Measurements from ENCODE around the gene SMAP1. TPM values are rescaled to one million over a fixed set of nuclear protein-coding genes. Genes with fewer than 3 reads are reported as not detected.

SMAP1 gene
- total and polyA plus RNA-seq, 5 donors from 2014 or later, result 17.5 to 35.2 (median 28.3) TPM

DNA sequence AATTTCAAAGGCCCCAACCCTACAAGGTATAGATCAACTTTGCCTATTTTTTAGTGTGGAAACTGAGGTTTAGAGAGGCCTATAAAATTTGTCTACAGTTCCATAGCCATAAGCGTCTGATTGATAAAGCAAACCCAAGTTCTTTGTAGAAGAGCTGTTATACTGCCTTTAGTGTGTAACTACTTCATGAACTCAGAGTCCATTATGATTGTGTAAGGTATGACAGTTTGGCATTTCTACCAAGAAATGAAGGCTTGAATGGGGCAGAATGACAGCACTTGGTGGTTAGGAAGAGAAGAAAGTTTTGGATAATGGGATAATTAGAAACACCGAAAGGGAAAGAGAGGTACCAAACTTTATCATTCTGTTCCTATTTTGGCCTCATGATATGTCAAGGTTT is 38.1 kb downstream of the SMAP1 start:
- Histone ChIP-seq H3K4me3 (ENCODE audit: low read depth, low read length) (no peak overlapping the region), H3K36me3 (ENCODE audit: control insufficient read depth, insufficient read depth, low read length) (peaks cover under 1% of the 10 kb centered on the region), H3K4me1 (ENCODE audit: control insufficient read depth, insufficient read depth, low read length, poor library complexity, severe bottlenecking) (peaks cover 14% of the 10 kb centered on the region), H3K9me3 (ENCODE audit: control insufficient read depth in 2 of 2, low read length in 2 of 2) (no peaks in the 10 kb centered on the region), H3K27ac (ENCODE audit: insufficient read depth, low read length, poor library complexity, severe bottlenecking) (no peak overlapping the region), H3K27me3 (ENCODE audit: control insufficient read depth, insufficient read depth, low read length) (no peaks in the 10 kb centered on the region)
- no peak for ATAC-seq (ENCODE audit: low read depth in 2 of 2)
- H3K4me1 Mint-ChIP-seq, result peaks cover 48 to 78% (median 55%) of the 10 kb centered on the region in 4 donors
- peak overlapping the region in 1 of 3 donors; percentile 67 for H3K27ac Mint-ChIP-seq
- H3K36me3 Mint-ChIP-seq, result peaks cover 12% of the 10 kb centered on the region
- no peak overlapping the region for H3K4me3 Mint-ChIP-seq
- no peak for DNase-seq
- no peaks in the 10 kb centered on the region for H3K27me3 Mint-ChIP-seq
- no peaks in the 10 kb centered on the region for H3K9me3 Mint-ChIP-seq

DNA sequence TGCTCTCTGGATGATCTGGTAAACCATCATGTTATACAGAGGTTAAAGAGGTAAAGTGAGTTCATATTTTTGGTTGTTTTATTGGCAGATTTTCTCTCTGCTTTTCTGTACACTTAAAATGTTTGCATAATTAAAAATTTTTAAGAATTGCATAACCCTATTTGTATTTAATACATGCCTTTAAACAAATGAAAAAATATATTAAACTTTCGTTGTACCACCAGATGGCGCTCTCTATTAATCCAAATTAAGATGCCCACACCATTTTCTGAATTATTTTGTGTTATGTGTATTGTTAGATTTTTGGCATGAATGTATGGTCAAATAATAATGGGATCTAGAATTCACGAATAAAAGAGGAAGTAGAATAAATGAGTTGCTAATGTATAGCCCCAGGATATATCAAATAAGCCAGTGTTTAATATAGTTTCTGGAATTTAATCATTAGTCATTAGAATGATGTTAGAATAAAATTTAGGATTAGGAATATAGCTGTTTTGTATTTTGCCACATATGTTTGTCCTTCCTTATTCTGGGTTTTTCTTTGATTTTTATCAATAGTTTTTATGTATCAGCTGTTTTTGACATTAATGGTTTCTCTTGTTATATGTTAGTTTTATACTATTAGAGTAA is 38.9 kb downstream of the SMAP1 start:
- no peaks in the 10 kb centered on the region for H3K36me3 ChIP-seq (ENCODE audit: control insufficient read depth, insufficient read depth, low read length)
- H3K4me3 ChIP-seq (ENCODE audit: low read depth, low read length), result no peak overlapping the region
- peaks cover 46 to 75% (median 53%) of the 10 kb centered on the region in 4 donors for H3K4me1 Mint-ChIP-seq
- no peaks in the 10 kb centered on the region for H3K9me3 Mint-ChIP-seq
- H3K27ac ChIP-seq (ENCODE audit: insufficient read depth, low read length, poor library complexity, severe bottlenecking), result no peak overlapping the region
- H3K9me3 ChIP-seq (ENCODE audit: control insufficient read depth in 2 of 2, low read length in 2 of 2), result no peaks in the 10 kb centered on the region
- no peaks in the 10 kb centered on the region for H3K27me3 Mint-ChIP-seq
- peaks cover 9% of the 10 kb centered on the region for H3K36me3 Mint-ChIP-seq
- no peaks in the 10 kb centered on the region for H3K27me3 ChIP-seq (ENCODE audit: control insufficient read depth, insufficient read depth, low read length)
- H3K27ac Mint-ChIP-seq, result no peak overlapping the region
- H3K4me1 ChIP-seq (ENCODE audit: control insufficient read depth, insufficient read depth, low read length, poor library complexity, severe bottlenecking), result peaks cover 11% of the 10 kb centered on the region
- H3K4me3 Mint-ChIP-seq, result no peak overlapping the region
- DNase-seq, result peak in 2 of 3 donors; percentile 55 to 64
- ATAC-seq (ENCODE audit: low read depth in 2 of 2), result no peak

DNA sequence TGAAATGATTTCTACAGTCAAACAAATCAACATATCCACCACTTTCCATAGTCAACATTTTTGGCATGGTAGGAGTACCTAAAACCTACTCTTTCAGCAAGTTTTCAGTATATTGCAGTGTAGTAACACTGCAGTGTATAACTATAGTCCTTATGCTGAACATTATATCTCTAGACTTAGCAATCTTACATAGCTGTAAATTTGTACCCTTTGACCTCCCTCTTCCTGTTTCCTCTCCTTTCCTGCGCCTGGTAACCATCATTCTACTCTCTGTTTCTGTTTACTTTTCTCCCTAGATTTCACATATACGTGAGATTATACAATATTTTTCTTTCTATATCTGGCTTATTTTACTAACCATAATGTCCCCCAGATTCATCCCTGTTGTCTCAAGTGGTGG is 40.2 kb downstream of the SMAP1 start:
- peaks cover 44 to 73% (median 53%) of the 10 kb centered on the region in 4 donors for H3K4me1 Mint-ChIP-seq
- no peaks in the 10 kb centered on the region for H3K9me3 ChIP-seq (ENCODE audit: control insufficient read depth in 2 of 2, low read length in 2 of 2)
- H3K4me3 ChIP-seq (ENCODE audit: low read depth, low read length), result peak overlapping the region; percentile 42
- peak overlapping the region; percentile 17 to 66 (median 57) for H3K27ac Mint-ChIP-seq
- H3K36me3 Mint-ChIP-seq, result peaks cover 5% of the 10 kb centered on the region
- peaks cover 7% of the 10 kb centered on the region for H3K4me1 ChIP-seq (ENCODE audit: control insufficient read depth, insufficient read depth, low read length, poor library complexity, severe bottlenecking)
- no peak overlapping the region for H3K27ac ChIP-seq (ENCODE audit: insufficient read depth, low read length, poor library complexity, severe bottlenecking)
- DNase-seq, result no peak
- no peak for ATAC-seq (ENCODE audit: low read depth in 2 of 2)
- H3K36me3 ChIP-seq (ENCODE audit: control insufficient read depth, insufficient read depth, low read length), result no peaks in the 10 kb centered on the region
- H3K9me3 Mint-ChIP-seq, result no peaks in the 10 kb centered on the region
- H3K27me3 ChIP-seq (ENCODE audit: control insufficient read depth, insufficient read depth, low read length), result no peaks in the 10 kb centered on the region
- H3K4me3 Mint-ChIP-seq, result peak overlapping the region in 1 of 4 donors; percentile 59
- no peaks in the 10 kb centered on the region for H3K27me3 Mint-ChIP-seq

DNA sequence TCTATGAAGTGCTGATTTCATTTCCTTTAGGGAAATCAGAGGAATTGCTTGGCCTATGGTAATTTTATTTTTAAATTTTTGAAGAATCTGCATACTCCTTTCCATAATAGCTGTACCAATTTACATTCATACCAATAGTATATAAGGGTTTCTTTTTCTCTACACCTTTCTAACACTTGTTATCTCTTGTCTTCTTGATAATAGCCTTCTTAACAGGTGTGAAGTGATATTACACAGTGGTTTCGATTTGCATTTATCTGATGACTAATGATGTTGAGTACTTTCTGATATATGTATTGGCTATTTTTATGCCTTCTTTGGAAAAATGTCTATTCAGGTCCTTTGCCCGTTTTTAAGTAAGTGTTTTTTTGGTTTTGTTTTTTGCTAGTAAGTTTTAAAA is 40.8 kb downstream of the SMAP1 start:
- Histone ChIP-seq H3K27ac (ENCODE audit: insufficient read depth, low read length, poor library complexity, severe bottlenecking) (no peak overlapping the region), H3K27me3 (ENCODE audit: control insufficient read depth, insufficient read depth, low read length) (no peaks in the 10 kb centered on the region), H3K36me3 (ENCODE audit: control insufficient read depth, insufficient read depth, low read length) (no peaks in the 10 kb centered on the region), H3K4me3 (ENCODE audit: low read depth, low read length) (peak overlapping the region; percentile 34), H3K9me3 (ENCODE audit: control insufficient read depth in 2 of 2, low read length in 2 of 2) (no peaks in the 10 kb centered on the region), H3K4me1 (ENCODE audit: control insufficient read depth, insufficient read depth, low read length, poor library complexity, severe bottlenecking) (peaks cover 7% of the 10 kb centered on the region)
- Mint-ChIP-seq H3K4me1 (peaks cover 49 to 75% (median 57%) of the 10 kb centered on the region in 4 donors), H3K9me3 (peaks cover 0 to 2% (median 0%) of the 10 kb centered on the region in 7 donors), H3K36me3 (peaks cover 5% of the 10 kb centered on the region), H3K4me3 (peak overlapping the region in 1 of 4 donors; percentile 59), H3K27me3 (no peaks in the 10 kb centered on the region), H3K27ac (peak overlapping the region; percentile 2 to 66 (median 57))
- ATAC-seq (ENCODE audit: low read depth in 2 of 2) (no peak), DNase-seq (peak in 1 of 3 donors; percentile 28)

DNA sequence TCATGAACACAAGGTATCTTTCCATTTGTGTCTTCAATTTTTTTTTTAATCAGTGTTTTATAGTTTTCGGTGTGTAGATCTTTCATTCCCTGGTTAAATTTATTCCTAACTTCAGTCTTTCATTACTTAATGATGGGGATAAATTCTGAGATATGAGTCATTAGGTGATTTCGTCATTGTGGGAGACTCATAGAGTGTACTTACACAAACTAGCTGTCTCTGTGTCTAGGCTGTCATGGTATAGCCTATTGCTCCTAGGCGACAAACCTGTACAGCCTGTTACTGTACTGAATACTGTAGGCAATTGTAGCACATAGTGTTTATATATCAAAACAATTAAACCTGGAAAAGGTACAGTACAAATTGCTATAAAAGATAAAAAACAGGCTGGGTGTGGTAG is 42.1 kb downstream of the SMAP1 start:
- H3K4me3 ChIP-seq (ENCODE audit: low read depth, low read length), result no peak overlapping the region

DNA sequence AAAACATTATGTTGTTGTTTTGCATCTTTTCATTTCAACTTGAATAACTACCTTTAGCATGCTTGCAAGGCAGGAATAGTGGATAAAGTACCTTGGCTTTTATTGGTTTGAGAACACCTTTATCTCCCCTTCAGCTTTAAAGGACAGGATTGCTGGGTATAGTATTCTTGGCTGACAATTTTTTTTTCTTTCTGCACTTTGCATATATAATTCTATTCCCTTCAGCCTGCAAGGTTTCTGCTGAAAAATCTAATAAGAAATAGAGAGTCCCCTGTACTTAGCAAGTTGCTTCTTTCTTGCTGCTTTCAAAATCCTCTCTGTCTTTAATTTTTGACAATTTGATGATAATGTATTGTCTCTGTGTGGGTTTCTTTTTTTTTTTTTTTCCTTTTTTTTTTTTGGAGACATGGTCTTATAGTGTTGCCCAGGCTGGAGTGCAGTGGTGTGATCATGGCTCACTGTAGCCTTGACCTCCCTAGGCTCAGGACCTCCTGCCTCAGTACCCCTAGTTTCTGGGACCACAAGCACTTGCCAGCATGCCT is 47.1 kb downstream of the SMAP1 start:
- no peaks in the 10 kb centered on the region for H3K27me3 Mint-ChIP-seq
- Histone ChIP-seq H3K36me3 (ENCODE audit: control insufficient read depth, insufficient read depth, low read length) (peaks cover 2% of the 10 kb centered on the region), H3K9me3 (ENCODE audit: control insufficient read depth in 2 of 2, low read length in 2 of 2) (peaks cover 17% of the 10 kb centered on the region in 2 experiments), H3K4me3 (ENCODE audit: low read depth, low read length) (no peak overlapping the region), H3K4me1 (ENCODE audit: control insufficient read depth, insufficient read depth, low read length, poor library complexity, severe bottlenecking) (peaks cover 10% of the 10 kb centered on the region), H3K27me3 (ENCODE audit: control insufficient read depth, insufficient read depth, low read length) (no peaks in the 10 kb centered on the region), H3K27ac (ENCODE audit: insufficient read depth, low read length, poor library complexity, severe bottlenecking) (no peak overlapping the region)
- ATAC-seq (ENCODE audit: low read depth in 2 of 2) (no peak), DNase-seq (no peak)
- H3K36me3 Mint-ChIP-seq, result peaks cover 27% of the 10 kb centered on the region
- H3K9me3 Mint-ChIP-seq, result peaks cover 0 to 16% (median 2%) of the 10 kb centered on the region in 7 donors
- H3K27ac Mint-ChIP-seq, result no peak overlapping the region
- H3K4me1 Mint-ChIP-seq, result peaks cover 40 to 59% (median 50%) of the 10 kb centered on the region in 4 donors
- peak overlapping the region in 1 of 4 donors; percentile 21 for H3K4me3 Mint-ChIP-seq

More for the DNA sequence above, 42.1 kb downstream of the SMAP1 start:
- Mint-ChIP-seq H3K9me3 (peaks cover 0 to 9% (median 0%) of the 10 kb centered on the region in 7 donors), H3K27ac (peak overlapping the region in 1 of 3 donors; percentile 5), H3K36me3 (peaks cover 5% of the 10 kb centered on the region), H3K4me1 (peaks cover 49 to 70% (median 58%) of the 10 kb centered on the region in 4 donors), H3K4me3 (peak overlapping the region in 1 of 4 donors; percentile 13), H3K27me3 (no peaks in the 10 kb centered on the region)
- no peak overlapping the region for H3K27ac ChIP-seq (ENCODE audit: insufficient read depth, low read length, poor library complexity, severe bottlenecking)
- H3K9me3 ChIP-seq (ENCODE audit: control insufficient read depth in 2 of 2, low read length in 2 of 2), result peaks cover 11% of the 10 kb centered on the region in 2 experiments
- H3K36me3 ChIP-seq (ENCODE audit: control insufficient read depth, insufficient read depth, low read length), result peaks cover 2% of the 10 kb centered on the region
- H3K4me1 ChIP-seq (ENCODE audit: control insufficient read depth, insufficient read depth, low read length, poor library complexity, severe bottlenecking), result peaks cover 7% of the 10 kb centered on the region
- DNase-seq (no peak), ATAC-seq (ENCODE audit: low read depth in 2 of 2) (no peak)
- no peaks in the 10 kb centered on the region for H3K27me3 ChIP-seq (ENCODE audit: control insufficient read depth, insufficient read depth, low read length)

DNA sequence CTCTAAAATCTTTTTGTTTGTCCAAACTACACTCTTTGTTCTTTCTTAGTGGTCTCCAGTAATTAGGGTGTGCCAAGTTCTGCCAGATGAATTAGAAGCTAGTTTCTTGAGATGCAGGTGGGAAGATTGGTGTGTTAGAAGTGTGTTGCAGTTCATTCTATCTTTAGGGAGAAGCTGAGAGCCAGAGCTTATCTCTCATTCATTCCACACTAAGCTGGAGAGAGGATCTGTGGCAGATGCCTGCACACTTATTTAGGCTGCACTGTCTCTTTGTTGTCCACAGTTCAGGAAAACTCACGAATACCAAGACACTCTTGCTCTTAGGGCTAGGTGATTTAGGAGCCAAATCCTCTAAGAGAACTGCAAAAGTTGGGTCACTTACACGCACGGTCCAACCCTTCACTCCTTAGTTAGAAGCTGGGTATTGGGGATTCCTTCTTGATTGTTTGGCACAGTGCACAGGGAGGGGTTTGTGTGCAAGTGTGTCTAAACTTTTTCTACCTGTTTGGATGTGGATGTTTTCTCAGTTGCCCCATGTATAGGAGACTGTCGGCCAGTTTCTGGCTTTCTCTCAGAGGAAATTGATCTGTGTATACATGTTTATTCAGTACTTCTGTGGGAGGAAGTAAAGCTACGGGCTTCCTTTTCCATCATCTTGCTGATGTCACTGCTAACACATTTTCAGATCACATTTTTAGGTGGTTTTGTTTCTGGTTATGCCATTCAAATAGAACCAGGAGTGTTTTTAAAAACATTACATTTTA is 49.5 kb downstream of the SMAP1 start:
- H3K27me3 ChIP-seq (ENCODE audit: control insufficient read depth, insufficient read depth, low read length), result no peaks in the 10 kb centered on the region
- Mint-ChIP-seq H3K36me3 (peaks cover 23% of the 10 kb centered on the region), H3K9me3 (peaks cover 0 to 16% (median 2%) of the 10 kb centered on the region in 7 donors), H3K4me1 (peaks cover 36 to 61% (median 45%) of the 10 kb centered on the region in 4 donors), H3K27me3 (no peaks in the 10 kb centered on the region), H3K27ac (peak overlapping the region in 2 of 3 donors; percentile 75 to 79), H3K4me3 (peak overlapping the region in 3 of 4 donors; percentile 18 to 66 (median 22))
- peaks cover 2% of the 10 kb centered on the region for H3K36me3 ChIP-seq (ENCODE audit: control insufficient read depth, insufficient read depth, low read length)
- no peak overlapping the region for H3K27ac ChIP-seq (ENCODE audit: insufficient read depth, low read length, poor library complexity, severe bottlenecking)
- DNase-seq (peak in 2 of 3 donors; percentile 36 to 53), ATAC-seq (ENCODE audit: low read depth in 2 of 2) (peak; percentile 47 to 58)
- H3K4me3 ChIP-seq (ENCODE audit: low read depth, low read length), result peak overlapping the region; percentile 6
- peaks cover 10% of the 10 kb centered on the region for H3K4me1 ChIP-seq (ENCODE audit: control insufficient read depth, insufficient read depth, low read length, poor library complexity, severe bottlenecking)
- peaks cover 17% of the 10 kb centered on the region in 2 experiments for H3K9me3 ChIP-seq (ENCODE audit: control insufficient read depth in 2 of 2, low read length in 2 of 2)

All from CD4-positive, CD25-positive, alpha-beta regulatory T cell (primary cell).